Measurements from ENCODE around the gene CYP26C1. TPM values are rescaled to one million over a fixed set of nuclear protein-coding genes. Genes with fewer than 3 reads are reported as not detected.

CYP26C1 gene, protein sequence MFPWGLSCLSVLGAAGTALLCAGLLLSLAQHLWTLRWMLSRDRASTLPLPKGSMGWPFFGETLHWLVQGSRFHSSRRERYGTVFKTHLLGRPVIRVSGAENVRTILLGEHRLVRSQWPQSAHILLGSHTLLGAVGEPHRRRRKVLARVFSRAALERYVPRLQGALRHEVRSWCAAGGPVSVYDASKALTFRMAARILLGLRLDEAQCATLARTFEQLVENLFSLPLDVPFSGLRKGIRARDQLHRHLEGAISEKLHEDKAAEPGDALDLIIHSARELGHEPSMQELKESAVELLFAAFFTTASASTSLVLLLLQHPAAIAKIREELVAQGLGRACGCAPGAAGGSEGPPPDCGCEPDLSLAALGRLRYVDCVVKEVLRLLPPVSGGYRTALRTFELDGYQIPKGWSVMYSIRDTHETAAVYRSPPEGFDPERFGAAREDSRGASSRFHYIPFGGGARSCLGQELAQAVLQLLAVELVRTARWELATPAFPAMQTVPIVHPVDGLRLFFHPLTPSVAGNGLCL
- not detected for total RNA-seq

DNA sequence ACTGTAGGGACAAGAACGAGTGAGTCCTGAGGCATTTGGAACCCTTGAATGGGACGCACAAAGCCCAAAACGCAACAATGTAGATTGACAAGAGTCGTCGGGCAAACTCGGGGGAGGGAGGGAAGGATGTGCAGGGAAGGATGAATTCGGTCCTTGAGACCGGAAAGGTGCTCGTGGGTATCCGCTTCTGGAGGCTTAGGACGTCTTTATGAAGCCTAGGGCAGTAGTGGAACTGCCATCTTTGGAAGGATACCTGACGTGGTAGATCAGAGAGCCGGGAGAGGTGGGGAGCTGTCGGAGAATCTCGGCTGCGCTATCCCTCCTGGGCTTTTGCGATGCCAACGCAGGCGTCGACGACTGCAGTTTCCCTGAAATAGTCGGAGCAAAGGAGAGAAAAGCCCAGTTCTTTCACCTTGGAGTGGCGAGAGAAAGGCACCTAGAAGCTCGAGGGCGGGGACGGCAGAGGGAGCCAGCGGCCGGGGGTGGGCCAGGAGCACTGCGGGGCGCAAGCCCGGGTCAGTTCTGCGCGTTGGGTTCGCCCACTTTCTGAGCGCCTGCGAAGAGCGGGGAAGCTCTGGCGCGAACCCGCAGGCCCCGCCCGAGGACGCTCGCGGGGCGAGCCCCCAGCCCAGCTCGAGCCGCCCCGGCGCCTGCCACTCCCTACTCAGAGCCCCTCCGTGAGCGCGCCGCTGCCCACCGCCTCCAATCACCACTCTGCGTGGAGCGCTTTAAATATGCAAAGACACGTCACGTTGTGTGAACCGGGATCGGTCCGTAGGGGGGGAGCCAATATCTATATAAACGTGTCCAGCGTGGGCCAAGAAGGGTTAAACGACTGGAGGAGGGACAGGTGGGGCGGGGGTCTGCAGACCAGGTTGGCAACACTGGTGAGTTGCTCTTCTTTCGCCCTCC is at the start of gene CYP26C1:
TSS of gene CYP26C1 (plus strand) at position 824 of the 912 bp plus-strand sequence. CDS start 466 bp downstream, outside the sequence.
- WGBS, 2 donors (ENCODE audit: low coverage in 1 of 2): 49% methylated on average over 57 of the region's 67 CpGs; no CpG with 5 or more reads in 1 of the 2 donors
- peaks cover 71% of the 10 kb centered on the region for H3K27me3 ChIP-seq
- in situ Hi-C loops (cut with MboI; ENCODE audit: low pct_ligation_motif_present in 1 of 4, low pct_unique_long_range_greater_than_20kb in 1 of 4, low sequenced_read_pairs in 3 of 4) (no loop called here), intact Hi-C loops (cut with DNase I; ENCODE audit: low total_unique reads) (no loop called here)
- no peak within 1 kb of the TSS for H3K4me3 ChIP-seq
- no peak within 1 kb of the TSS for H3K27ac ChIP-seq
- peaks cover 0 to 30% (median 23%) of the 10 kb centered on the region in 4 donors for H3K4me1 ChIP-seq
- DNase-seq: no peak
- no peaks in the 10 kb centered on the region for H3K36me3 ChIP-seq
- H3K9me3 ChIP-seq: no peaks in the 10 kb centered on the region
- TF ChIP-seq EP300 (IDR thresholded peaks at IDR 0.05; ENCODE audit: low read depth): no peak
- TF ChIP-seq, protein P1, sequence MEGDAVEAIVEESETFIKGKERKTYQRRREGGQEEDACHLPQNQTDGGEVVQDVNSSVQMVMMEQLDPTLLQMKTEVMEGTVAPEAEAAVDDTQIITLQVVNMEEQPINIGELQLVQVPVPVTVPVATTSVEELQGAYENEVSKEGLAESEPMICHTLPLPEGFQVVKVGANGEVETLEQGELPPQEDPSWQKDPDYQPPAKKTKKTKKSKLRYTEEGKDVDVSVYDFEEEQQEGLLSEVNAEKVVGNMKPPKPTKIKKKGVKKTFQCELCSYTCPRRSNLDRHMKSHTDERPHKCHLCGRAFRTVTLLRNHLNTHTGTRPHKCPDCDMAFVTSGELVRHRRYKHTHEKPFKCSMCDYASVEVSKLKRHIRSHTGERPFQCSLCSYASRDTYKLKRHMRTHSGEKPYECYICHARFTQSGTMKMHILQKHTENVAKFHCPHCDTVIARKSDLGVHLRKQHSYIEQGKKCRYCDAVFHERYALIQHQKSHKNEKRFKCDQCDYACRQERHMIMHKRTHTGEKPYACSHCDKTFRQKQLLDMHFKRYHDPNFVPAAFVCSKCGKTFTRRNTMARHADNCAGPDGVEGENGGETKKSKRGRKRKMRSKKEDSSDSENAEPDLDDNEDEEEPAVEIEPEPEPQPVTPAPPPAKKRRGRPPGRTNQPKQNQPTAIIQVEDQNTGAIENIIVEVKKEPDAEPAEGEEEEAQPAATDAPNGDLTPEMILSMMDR (IDR thresholded peaks at IDR 0.05): no peak
- TF ChIP-seq POLR2A (IDR thresholded peaks at IDR 0.05): no peak
- TF ChIP-seq POLR2AphosphoS5 (IDR thresholded peaks at IDR 0.05): no peak

DNA sequence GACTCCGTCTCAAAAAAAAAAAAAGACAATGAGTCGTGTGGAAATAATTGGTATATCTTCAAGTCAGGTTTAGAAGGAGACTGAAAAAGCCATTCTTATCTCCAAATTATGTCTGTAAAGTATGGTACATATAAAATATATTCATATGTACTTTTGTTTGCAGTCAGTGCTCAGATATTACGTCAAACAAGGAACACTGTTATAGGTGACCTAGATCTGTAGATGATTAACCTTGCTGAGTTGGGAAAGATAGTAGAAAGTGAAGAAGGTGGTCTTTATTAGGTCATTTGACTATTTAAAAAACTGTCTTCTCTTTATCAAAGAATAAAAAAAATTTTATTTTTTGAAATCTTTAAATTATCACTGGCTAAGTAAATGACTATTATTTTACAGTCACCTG is 44.9 kb upstream of the CYP26C1 start:
- in situ Hi-C loops (cut with MboI; ENCODE audit: low pct_ligation_motif_present in 1 of 4, low pct_unique_long_range_greater_than_20kb in 1 of 4, low sequenced_read_pairs in 3 of 4) (no loop called here), intact Hi-C loops (cut with DNase I; ENCODE audit: low total_unique reads) (no loop called here)
- Histone ChIP-seq H3K27me3 (no peaks in the 10 kb centered on the region), H3K27ac (no peak overlapping the region), H3K9me3 (no peaks in the 10 kb centered on the region), H3K36me3 (no peaks in the 10 kb centered on the region), H3K4me3 (no peak overlapping the region), H3K4me1 (no peaks in the 10 kb centered on the region)
- DNase-seq: no peak
- TF ChIP-seq POLR2AphosphoS5 (IDR thresholded peaks at IDR 0.05) (no peak), POLR2A (IDR thresholded peaks at IDR 0.05) (no peak), EP300 (IDR thresholded peaks at IDR 0.05; ENCODE audit: low read depth) (no peak)
- TF ChIP-seq, protein P1 (IDR thresholded peaks at IDR 0.05): no peak
- WGBS, 2 donors (ENCODE audit: low coverage in 1 of 2): 71 to 73% methylated on average over 3 of the region's 3 CpGs

DNA sequence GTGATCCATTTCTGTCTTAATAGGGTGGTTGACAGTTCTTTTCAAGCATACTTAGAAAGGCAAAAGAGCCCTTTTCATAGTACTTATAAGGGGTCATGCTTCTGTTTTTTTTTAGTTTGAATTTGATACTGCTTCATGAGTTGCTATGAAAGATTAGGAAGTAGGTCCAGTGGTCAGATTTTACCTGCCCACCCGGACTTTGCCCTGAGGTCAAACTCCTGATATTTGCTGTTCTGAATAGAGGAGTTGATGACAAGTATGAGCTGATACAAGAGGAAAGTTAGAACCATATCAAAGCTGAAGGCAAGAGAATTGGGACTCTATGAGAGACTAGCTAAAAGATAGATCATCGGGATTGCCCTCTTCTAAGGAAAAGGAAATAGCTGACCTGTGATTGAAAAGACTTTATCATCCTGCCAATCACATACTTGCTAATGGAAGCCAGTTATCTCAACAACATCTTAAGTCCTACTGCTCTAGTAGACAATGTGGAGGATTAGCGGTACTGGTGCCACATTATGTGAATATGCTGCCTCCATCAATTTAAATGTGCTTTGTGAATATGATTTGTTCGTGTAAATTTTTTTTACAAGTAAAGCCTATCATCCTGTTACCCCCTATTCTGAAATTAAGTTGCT is 37.5 kb upstream of the CYP26C1 start:
- WGBS, 2 donors (ENCODE audit: low coverage in 1 of 2): 93% methylated on average over 4 of the region's 4 CpGs
- no peak overlapping the region for H3K4me3 ChIP-seq
- H3K9me3 ChIP-seq: no peaks in the 10 kb centered on the region
- intact Hi-C loops (cut with DNase I; ENCODE audit: low total_unique reads): no loop called here
- H3K4me1 ChIP-seq: no peaks in the 10 kb centered on the region
- no peak overlapping the region for H3K27ac ChIP-seq
- no peaks in the 10 kb centered on the region for H3K36me3 ChIP-seq
- in situ Hi-C loops (cut with MboI; ENCODE audit: low pct_ligation_motif_present in 1 of 4, low pct_unique_long_range_greater_than_20kb in 1 of 4, low sequenced_read_pairs in 3 of 4): no loop called here
- TF ChIP-seq POLR2AphosphoS5 (IDR thresholded peaks at IDR 0.05): no peak
- TF ChIP-seq, protein P1 (IDR thresholded peaks at IDR 0.05): no peak
- TF ChIP-seq EP300 (IDR thresholded peaks at IDR 0.05; ENCODE audit: low read depth): no peak
- no peak for TF ChIP-seq POLR2A (IDR thresholded peaks at IDR 0.05)
- DNase-seq: no peak
- no peaks in the 10 kb centered on the region for H3K27me3 ChIP-seq
